GM19395 (cell line): ENCODE data around the gene CTNND2.
"Not testable (repeated sequence)": the region's sequence is repeated elsewhere in the genome, so short reads cannot be mapped to it uniquely, and the experiment has no call there.

Source experiments
- ATAC-seq: cut with Tn5 transposase; IDR thresholded peaks from one replicate; pipeline ENCODE4 v1.9.1; 2021; ENCODE audit warnings: mild to moderate bottlenecking, moderate library complexity; ENCODE audit not compliant: unreplicated experiment

The CTNND2 gene

GRCh38 chr5:11334404-11334803, 569.8 kb downstream of the CTNND2 start:
- ATAC-seq = no peak

DNA sequence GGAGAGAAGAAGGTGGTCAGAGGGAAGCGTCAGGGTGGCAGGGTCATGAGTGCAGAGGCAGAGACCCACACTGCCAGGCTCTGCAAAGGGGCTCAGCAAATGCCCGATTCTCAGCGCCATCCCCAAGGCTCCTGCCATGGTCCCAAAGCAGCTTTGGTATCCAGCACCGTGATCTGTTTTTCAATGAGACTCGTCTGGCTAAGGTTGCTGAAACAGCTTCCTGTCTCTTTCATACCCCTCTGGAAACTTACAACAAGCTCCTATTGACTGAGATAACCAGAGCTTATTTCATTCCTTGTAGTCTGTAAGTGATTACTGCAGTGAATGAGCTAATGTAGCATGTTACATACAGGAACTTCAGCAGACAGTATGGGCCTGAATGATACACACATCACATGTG, 574.6 kb downstream of the CTNND2 start:
- no peak for ATAC-seq

DNA sequence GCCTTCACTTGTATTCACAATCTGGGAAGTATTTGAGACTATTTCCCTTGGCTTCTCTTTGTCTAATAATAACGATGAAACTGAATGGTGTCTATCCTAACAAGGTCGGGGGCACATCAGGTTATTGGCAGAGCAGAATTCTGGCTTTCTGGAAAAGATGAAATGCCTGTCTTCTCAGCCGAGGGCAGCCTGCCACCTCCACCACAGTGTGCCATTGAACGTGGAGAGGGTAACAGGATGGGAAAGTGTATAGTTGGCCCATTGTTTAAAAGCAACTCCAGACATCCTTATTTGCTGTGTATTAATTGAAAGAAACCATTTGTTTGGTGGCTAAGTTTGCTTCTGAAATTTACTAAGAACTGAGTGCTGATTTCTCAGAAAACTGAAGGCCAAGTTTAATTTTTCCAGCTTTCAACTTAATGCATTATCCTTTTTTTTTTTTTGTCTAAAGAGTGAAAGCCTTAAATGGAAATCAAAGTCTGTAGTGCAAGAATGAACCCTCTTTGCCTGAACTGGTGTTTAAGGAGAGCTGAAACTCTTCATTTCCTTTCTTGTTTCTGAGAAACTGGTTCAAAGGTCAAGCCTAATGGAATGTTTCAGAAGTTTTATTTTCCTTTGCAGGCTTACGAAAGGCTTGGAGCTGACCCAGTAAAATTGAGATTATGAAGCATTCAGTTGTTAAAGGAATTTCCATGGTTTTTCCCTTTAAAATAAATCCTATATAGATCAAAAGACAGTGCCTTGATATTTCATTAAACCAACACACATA, 579.5 kb downstream of the CTNND2 start:
- ATAC-seq = no peak

- ATAC-seq = no peak
Observed at GRCh38 chr5:11323761-11324160, 580.5 kb downstream of the CTNND2 start.

DNA sequence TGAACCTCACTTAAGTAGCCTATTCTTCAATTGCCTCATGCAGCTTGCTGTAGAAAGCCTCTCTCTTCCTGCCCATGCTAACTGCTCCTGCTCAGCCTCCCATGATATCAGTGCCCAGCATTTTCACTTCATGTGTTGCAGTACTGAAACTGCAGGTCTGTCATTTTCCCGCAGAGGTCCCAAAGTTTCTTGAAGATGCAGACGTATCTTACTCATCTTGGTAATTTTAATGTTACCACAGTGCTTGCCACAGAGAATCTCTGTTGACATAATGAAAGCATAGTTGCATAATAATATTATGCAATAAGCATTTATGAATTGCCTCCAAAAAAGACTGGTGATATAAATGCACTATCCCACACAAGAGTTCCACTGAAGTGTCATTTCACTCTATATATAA, 582.1 kb downstream of the CTNND2 start:
- ATAC-seq = no peak

GRCh38 chr5:11319836-11320580, 584.2 kb downstream of the CTNND2 start:
- ATAC-seq = no peak

DNA sequence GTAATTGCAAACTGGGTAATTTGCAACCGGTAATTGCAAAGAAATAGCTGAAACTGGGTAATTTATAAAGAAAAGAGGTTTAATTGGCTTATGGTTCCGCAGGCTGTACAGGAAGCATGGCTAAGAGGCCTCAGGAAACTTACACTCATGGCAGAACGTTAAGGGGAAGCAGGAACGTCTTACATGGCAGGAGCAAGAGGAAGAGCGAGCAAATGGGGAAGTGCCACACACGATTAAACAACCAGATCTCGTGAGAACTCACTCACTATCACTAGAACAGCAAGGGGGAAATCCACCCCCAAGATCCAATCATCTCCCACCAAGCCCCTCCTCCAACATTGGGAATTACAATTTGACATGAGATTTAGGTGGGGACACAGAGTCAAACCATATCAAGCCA, 590.6 kb downstream of the CTNND2 start:
- ATAC-seq = not testable (repeated sequence)

- no peak for ATAC-seq
Observed at GRCh38 chr5:11311731-11312130, 592.5 kb downstream of the CTNND2 start.

GRCh38 chr5:11311272-11311671, 593.0 kb downstream of the CTNND2 start:
- ATAC-seq = no peak

- ATAC-seq = no peak
Observed at GRCh38 chr5:11310158-11310557, 594.1 kb downstream of the CTNND2 start.

- no peak for ATAC-seq
Observed at GRCh38 chr5:11306365-11306764, 597.9 kb downstream of the CTNND2 start.

DNA sequence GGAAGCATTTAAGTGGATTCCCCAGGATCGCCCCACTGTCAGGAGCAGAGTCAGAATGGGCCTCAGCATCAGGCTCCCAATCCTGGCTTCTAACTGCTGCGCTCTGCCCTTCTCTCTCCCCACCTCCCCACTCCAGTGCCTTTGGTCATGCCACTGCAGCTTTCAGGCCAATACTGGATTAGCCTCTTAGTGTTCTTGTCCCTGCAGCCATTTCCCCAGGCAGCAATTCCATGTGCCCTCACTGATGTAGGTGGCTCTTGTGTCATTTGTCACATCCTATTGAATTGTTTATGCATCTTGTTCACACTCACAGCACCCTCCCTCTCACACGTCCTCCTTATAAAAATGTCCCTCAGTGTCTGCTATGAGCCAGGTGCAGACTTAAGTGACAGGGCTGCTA, 599.0 kb downstream of the CTNND2 start:
- ATAC-seq = no peak

DNA sequence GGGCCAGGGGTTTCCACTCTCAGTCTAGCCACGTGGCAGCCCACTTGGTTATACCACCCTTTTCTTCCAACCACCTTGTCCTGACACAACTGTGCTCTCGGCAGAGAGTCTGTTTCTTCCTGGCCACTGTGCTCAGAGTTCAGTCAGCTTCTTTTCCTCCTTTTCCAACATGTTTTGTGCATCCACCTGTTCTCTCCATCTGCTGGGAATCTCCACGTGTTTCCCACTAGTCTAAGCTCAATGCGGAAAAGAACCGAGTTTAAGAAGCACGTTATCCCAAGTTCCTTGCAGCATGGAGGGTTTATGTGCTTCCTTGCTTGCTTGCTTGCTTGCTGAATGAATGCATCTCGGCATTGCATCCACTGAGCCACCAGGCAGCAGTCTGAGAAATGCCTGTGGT, 599.6 kb downstream of the CTNND2 start:
- ATAC-seq = no peak

GRCh38 chr5:11302663-11303062, 601.6 kb downstream of the CTNND2 start:
- ATAC-seq = no peak

- no peak for ATAC-seq
Observed at GRCh38 chr5:11301171-11301570, 603.1 kb downstream of the CTNND2 start.

- no peak for ATAC-seq
Observed at GRCh38 chr5:11300736-11301135, 603.5 kb downstream of the CTNND2 start.

- ATAC-seq = no peak
Observed at GRCh38 chr5:11298877-11299276, 605.4 kb downstream of the CTNND2 start.

DNA sequence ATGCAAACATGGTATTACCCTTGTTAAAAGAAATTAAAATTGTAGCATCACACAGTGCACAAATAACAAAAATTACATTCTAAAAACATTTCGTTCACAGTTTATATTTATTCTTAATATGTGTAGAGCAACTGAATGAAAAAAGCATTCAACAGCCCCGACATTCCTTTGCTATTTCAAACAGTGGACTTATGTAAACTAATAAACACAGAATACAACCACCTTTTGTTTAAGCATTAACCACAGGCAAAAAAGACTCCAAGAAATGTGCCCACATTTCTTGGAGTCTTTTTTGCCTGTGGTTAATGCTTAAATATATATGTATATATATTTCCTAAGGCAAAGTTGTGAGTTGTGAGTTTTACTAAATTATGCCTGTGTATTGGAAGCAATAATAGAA, 610.7 kb downstream of the CTNND2 start:
- no peak for ATAC-seq

DNA sequence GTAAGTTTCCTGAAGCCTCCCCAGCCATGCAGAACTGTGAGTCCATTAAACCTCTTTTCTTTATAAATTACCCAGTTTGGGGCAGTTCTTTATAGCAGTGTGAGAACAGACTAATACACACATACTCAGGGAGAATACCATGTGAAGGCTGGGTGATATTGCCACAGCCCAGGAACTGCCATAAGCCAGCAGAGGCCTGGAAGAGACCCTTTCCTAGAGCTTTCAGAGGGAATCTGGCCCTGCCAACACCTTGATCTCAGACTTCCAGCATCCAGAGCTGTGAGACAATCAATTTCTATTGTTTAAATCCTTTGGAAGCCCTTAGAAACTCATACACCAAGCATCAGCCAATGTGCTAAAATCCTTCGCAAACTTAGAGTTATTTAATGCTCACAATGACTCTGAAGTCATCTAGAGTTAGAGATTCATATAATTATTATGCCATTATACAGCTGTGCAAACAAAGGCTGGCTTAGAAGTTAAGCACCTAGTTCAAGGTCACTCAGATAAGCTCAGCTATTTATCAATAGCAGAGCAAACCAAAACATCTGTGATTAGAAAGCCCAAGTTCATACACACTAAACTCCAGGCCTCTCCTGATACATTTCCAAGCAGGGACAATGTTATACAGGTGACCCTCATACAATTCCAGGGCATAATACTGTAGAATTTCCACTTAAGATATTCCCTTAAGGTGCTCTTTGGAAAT, 611.4 kb downstream of the CTNND2 start:
- ATAC-seq = no peak

- ATAC-seq = no peak
Observed at GRCh38 chr5:11289733-11290132, 614.5 kb downstream of the CTNND2 start.

DNA sequence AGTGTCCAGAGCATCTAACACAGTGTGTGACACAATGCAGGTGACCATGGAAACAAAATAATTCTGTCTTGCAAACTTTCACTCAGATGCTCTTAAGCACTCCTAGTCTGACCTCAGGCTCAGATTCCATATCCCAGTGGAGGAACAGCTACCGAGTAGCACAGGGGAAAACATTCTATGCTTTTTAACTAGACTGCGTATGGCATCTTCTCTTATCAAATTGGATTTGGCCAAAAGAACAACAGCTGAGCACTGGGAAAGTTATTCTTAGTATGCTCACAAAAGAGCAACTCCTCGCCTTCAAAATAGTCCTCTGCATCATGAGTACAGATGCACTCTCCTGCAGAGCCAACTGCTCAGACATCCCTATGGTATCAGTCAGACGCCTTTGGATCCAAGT, 615.0 kb downstream of the CTNND2 start:
- ATAC-seq = no peak

DNA sequence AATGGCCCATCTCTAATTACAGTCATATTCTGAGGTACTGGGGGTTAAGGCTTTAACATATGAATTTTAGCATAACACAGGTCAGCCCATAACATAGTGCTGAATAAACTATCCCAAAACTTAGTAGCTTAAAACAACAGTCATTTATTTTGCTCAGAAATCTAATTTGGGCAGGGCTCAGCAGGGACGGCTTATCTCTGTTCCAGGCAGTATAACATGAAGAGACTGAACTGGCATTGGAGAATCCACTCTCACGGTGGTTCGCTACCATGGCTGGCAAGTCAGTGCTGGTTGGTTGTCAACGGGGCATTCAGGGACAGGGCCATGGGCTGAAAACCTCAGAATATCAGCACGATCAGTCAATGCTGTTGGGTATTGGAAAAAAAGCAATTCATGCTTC, 622.4 kb downstream of the CTNND2 start:
- no peak for ATAC-seq
